Large intestine (tissue), 12 donors: Measurements from ENCODE around the gene MAGEE1. TPM values are rescaled to one million over a fixed set of nuclear protein-coding genes. Genes with fewer than 3 reads are reported as not detected.
A peak's percentile ranks its signal among the peaks of the same experiment; 100 is the strongest.

Experiments used
- DNase-seq, 2 donors: peaks; one replicate each; pipeline versions ENCODE4 v3.0.0 to v3.0.0-alpha.2; 2013
- H3K27ac ChIP-seq: one replicate; pipeline ENCODE4 v1.5.1; 2013; ENCODE audit warnings: low read length
- H3K27me3 ChIP-seq: 2 replicates; pipeline ENCODE4 v1.6.1; 2013; ENCODE audit warnings: low read length; ENCODE audit not compliant: control insufficient read depth, insufficient read depth
- H3K36me3 ChIP-seq: 2 replicates; pipeline ENCODE4 v1.6.1; 2013; ENCODE audit warnings: low read length; ENCODE audit not compliant: control insufficient read depth, insufficient read depth
- H3K4me1 ChIP-seq: one replicate; pipeline ENCODE4 v1.6.1; 2013; ENCODE audit warnings: low read length; ENCODE audit not compliant: control insufficient read depth, insufficient read depth
- H3K4me3 ChIP-seq: one replicate; pipeline ENCODE4 v1.5.1; 2013; ENCODE audit warnings: low read length
- H3K9me3 ChIP-seq: one replicate; pipeline ENCODE4 v1.6.1; 2013; ENCODE audit warnings: mild to moderate bottlenecking, low read depth, low read length, moderate library complexity; ENCODE audit not compliant: control insufficient read depth
- whole genome bisulfite sequencing: methylation state at CpG from one replicate; pipeline ENCODE4 v1.1.5; 2013; ENCODE audit warnings: low lambda C conversion rate; ENCODE audit not compliant: insufficient coverage; 5-methylcytosine and 5-hydroxymethylcytosine counted together
- long read RNA-seq, 11 donors: transcript quantifications; one replicate each; lab custom pipeline, GENCODE V29; 2026
- polyA plus RNA-seq: library from polyadenylated mRNA; unstranded; fragments of 120-200 nt; gene quantifications from one replicate; pipeline ENCODE4 v1.2.1, GENCODE V29; 2013

The MAGEE1 gene
- 2.3 TPM for polyA plus RNA-seq
- long read RNA-seq, donor 1, partial matches to known transcripts, result 0 of 3 reads
- long read RNA-seq, donor 1, other reads (novel, unspliced or antisense), result 0 of 3 reads
- long read RNA-seq, donor 2, partial matches to known transcripts, result 0 of 4 reads
- long read RNA-seq, donor 2, other reads (novel, unspliced or antisense), result 0 of 4 reads
- long read RNA-seq, donor 3, partial matches to known transcripts, result 0 of 1 reads
- long read RNA-seq, donor 3, other reads (novel, unspliced or antisense), result 0 of 1 reads
- long read RNA-seq, donor 4, partial matches to known transcripts, result 0 of 2 reads
- long read RNA-seq, donor 4, other reads (novel, unspliced or antisense), result 0 of 2 reads
- long read RNA-seq, donor 5, partial matches to known transcripts, result 0 of 3 reads
- long read RNA-seq, donor 5, other reads (novel, unspliced or antisense), result 0 of 3 reads
- long read RNA-seq, donor 6, partial matches to known transcripts, result 0 of 3 reads
- long read RNA-seq, donor 6, other reads (novel, unspliced or antisense), result 0 of 3 reads
- long read RNA-seq, donor 7, partial matches to known transcripts, result 0 of 3 reads
- long read RNA-seq, donor 7, other reads (novel, unspliced or antisense), result 0 of 3 reads
- long read RNA-seq, donor 8, partial matches to known transcripts, result 0 of 1 reads
- long read RNA-seq, donor 8, other reads (novel, unspliced or antisense), result 0 of 1 reads
- long read RNA-seq, donor 9, transcript MAGEE1-201 (1 exons, 3,630 nt), result major isoform, 5 of 5 reads
- long read RNA-seq, donor 9, partial matches to known transcripts, result 0 of 5 reads
- long read RNA-seq, donor 9, other reads (novel, unspliced or antisense), result 0 of 5 reads
- long read RNA-seq, donor 10, partial matches to known transcripts, result 0 of 4 reads
- long read RNA-seq, donor 10, other reads (novel, unspliced or antisense), result 0 of 4 reads
- long read RNA-seq, donor 11, partial matches to known transcripts, result 0 of 4 reads
- long read RNA-seq, donor 11, other reads (novel, unspliced or antisense), result 0 of 4 reads

- WGBS, result no CpG with 5 or more reads among the region's 42 CpGs
- DNase-seq, result peak; percentile 50 to 68
- Histone ChIP-seq H3K27ac (no peak within 1 kb of the TSS), H3K27me3 (no peaks in the 10 kb centered on the region), H3K36me3 (no peaks in the 10 kb centered on the region), H3K4me1 (peaks cover 3% of the 10 kb centered on the region), H3K4me3 (peak within 1 kb of the TSS; percentile 55), H3K9me3 (no peaks in the 10 kb centered on the region)
These were observed at the start of gene MAGEE1 for GRCh38 chrX:76427560-76428242. TSS of gene MAGEE1 (plus strand) at chrX:76427710. CDS start at chrX:76427931, 221 bp downstream.

DNA sequence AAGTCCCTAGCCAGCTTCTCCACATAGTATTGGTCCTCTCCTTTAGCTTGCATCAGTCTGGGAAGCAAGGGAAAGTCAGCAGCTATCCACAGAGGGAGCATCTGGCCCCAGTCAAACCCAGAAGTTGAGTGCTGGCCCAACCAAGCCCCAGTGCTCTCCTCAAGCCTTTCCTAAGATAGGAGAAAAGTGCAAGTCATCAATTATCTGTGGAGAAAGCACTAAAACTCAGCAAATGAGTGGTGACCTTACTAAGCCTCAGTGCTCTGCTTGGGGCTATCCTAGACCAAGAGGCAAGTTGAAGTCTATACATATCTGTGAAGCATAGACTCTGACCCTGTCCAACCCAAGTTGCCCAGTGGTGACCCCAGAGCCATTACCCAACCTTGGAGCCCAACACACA is 28.5 kb upstream of the MAGEE1 start:
- no peaks in the 10 kb centered on the region for H3K27me3 ChIP-seq
- H3K36me3 ChIP-seq, result no peaks in the 10 kb centered on the region
- DNase-seq, result no peak
- H3K9me3 ChIP-seq, result no peaks in the 10 kb centered on the region
- H3K4me3 ChIP-seq, result no peak overlapping the region
- H3K4me1 ChIP-seq, result no peaks in the 10 kb centered on the region
- H3K27ac ChIP-seq, result no peak overlapping the region

- Histone ChIP-seq H3K27ac (no peak overlapping the region), H3K9me3 (no peaks in the 10 kb centered on the region), H3K36me3 (no peaks in the 10 kb centered on the region), H3K27me3 (no peaks in the 10 kb centered on the region), H3K4me1 (no peaks in the 10 kb centered on the region), H3K4me3 (no peak overlapping the region)
- DNase-seq, result no peak
- no CpG with 5 or more reads among the region's 2 CpGs for WGBS
These were observed 19.7 kb upstream of the MAGEE1 start for GRCh38 chrX:76407795-76408194.

DNA sequence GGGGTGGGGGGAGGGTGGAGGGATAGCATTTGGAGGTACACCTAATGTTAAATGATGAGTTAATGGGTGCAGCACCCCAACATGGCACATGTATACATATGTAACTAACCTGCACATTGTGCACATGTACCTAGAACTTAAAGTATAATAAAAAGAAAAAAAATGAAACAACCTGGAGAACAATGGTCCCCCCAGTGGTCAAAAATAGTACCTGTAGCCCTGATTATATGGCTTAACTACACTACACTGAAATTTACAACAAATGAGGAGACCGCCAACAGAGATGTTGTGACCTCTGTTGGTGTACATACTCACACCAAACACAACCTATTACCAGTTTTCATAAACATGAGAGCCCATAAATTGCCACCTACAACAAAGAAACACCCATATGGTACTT is 7.3 kb upstream of the MAGEE1 start:
- DNase-seq, result no peak
- no CpG with 5 or more reads among the region's 1 CpG for WGBS

DNA sequence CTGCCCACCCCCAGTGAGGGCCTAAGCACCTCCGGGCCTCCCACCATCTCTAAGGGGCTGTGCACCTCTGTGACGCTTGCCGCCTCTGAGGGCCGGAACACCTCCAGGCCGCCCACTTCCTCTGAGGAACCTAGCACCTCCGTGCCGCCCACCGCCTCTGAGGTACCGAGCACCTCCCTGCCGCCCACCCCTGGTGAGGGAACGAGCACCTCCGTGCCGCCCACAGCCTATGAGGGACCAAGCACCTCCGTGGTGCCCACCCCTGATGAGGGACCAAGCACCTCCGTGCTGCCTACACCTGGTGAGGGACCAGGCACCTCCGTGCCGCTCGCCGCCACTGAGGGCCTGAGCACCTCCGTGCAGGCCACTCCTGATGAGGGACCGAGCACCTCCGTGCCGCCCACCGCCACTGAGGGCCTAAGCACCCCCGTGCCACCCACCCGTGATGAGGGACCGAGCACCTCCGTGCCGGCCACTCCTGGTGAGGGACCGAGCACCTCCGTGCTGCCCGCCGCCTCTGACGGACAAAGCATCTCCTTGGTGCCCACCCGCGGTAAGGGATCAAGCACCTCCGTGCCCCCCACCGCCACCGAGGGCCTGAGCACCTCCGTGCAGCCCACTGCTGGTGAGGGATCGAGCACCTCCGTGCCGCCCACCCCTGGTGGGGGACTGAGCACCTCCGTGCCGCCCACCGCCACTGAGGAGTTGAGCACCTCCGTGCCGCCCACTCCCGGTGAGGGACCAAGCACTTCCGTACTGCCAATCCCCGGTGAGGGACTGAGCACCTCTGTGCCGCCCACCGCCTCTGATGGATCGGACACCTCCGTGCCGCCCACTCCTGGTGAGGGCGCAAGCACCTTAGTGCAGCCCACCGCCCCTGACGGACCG is 977 bp downstream of the MAGEE1 start:
- Histone ChIP-seq H3K27me3 (no peaks in the 10 kb centered on the region), H3K36me3 (no peaks in the 10 kb centered on the region), H3K9me3 (no peaks in the 10 kb centered on the region), H3K4me1 (peaks cover 3% of the 10 kb centered on the region), H3K4me3 (peak overlapping the region; percentile 55), H3K27ac (no peak overlapping the region)
- no CpG with 5 or more reads among the region's 60 CpGs for WGBS
- DNase-seq, result peak in 1 of 2 donors; percentile 6

More for the DNA sequence above, 7.3 kb upstream of the MAGEE1 start:
- Histone ChIP-seq H3K4me1 (no peaks in the 10 kb centered on the region), H3K4me3 (no peak overlapping the region), H3K27me3 (no peaks in the 10 kb centered on the region), H3K36me3 (no peaks in the 10 kb centered on the region), H3K9me3 (no peaks in the 10 kb centered on the region), H3K27ac (no peak overlapping the region)

DNA sequence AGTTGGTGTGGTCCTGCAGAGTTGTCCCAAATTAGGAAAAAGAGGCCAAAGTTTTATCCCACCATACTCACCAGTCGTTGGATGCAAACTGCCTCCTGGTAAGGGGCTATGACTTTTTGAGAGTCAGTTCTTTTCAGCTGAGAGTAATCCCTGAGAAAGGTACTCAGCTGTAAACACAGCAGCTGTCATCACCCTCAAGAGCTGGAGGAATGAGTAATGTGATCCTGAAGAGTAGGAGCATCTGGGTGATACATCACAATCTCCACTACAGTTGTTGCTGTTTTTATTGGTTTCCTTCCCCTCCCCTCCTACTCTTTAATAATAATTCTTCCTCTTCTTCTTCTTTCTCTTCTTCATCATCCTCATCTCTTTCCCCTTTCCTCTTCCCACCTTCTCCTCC is 5.7 kb downstream of the MAGEE1 start:
- no peak overlapping the region for H3K27ac ChIP-seq
- no peak overlapping the region for H3K4me3 ChIP-seq
- peaks cover 3% of the 10 kb centered on the region for H3K4me1 ChIP-seq
- no peaks in the 10 kb centered on the region for H3K27me3 ChIP-seq
- no CpG with 5 or more reads among the region's 1 CpG for WGBS
- DNase-seq, result no peak
- H3K36me3 ChIP-seq, result no peaks in the 10 kb centered on the region
- H3K9me3 ChIP-seq, result no peaks in the 10 kb centered on the region

- no peak for DNase-seq
- WGBS, result no CpG with 5 or more reads among the region's 3 CpGs
- Histone ChIP-seq H3K4me3 (no peak overlapping the region), H3K36me3 (no peaks in the 10 kb centered on the region), H3K9me3 (no peaks in the 10 kb centered on the region), H3K27ac (no peak overlapping the region), H3K27me3 (no peaks in the 10 kb centered on the region), H3K4me1 (no peaks in the 10 kb centered on the region)
These were observed 6.7 kb downstream of the MAGEE1 start for GRCh38 chrX:76434103-76434741.

DNA sequence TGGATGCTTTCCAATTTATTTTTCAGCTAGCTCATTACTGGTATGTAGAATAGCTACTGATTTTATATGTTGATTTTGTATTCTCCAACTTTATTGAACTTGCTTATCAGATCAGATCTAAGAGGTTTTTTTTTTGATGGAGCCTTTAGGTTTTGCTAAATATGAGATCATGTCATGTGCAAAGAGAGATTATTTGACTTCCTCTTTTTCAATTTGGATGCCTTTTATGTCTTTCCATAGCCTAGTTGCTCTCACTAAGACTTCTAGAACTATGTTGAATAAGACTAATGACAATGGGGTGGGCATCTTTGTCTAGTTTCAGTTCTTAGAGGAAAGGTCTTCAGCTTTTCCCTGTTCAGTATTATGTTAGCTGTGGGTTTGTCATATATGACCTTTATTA is 11.7 kb downstream of the MAGEE1 start:
- Histone ChIP-seq H3K9me3 (no peaks in the 10 kb centered on the region), H3K4me3 (no peak overlapping the region), H3K27ac (no peak overlapping the region), H3K36me3 (no peaks in the 10 kb centered on the region), H3K4me1 (no peaks in the 10 kb centered on the region), H3K27me3 (no peaks in the 10 kb centered on the region)
- no peak for DNase-seq

GRCh38 chrX:76453737-76454406 is 26.4 kb downstream of the MAGEE1 start:
- DNase-seq, result no peak
- no peaks in the 10 kb centered on the region for H3K27me3 ChIP-seq
- WGBS, result no CpG with 5 or more reads among the region's 2 CpGs
- no peak overlapping the region for H3K27ac ChIP-seq
- H3K36me3 ChIP-seq, result no peaks in the 10 kb centered on the region
- H3K4me1 ChIP-seq, result no peaks in the 10 kb centered on the region
- no peaks in the 10 kb centered on the region for H3K9me3 ChIP-seq
- H3K4me3 ChIP-seq, result no peak overlapping the region
